NB4 (cell line): ENCODE measurements around the gene GRID1.

ENCODE experiments used
- POLR2A ChIP-seq: IDR thresholded peaks from 2 replicates; pipeline ENCODE4 v1.6.1; 2011; ENCODE audit warnings: mild to moderate bottlenecking; ENCODE audit not compliant: insufficient read length; ENCODE audit errors: extremely low read depth
- TF ChIP-seq, protein P1 (sequence below): IDR thresholded peaks from one replicate; pipeline ENCODE4 v1.5.1; 2012; ENCODE audit warnings: low read depth, low read length
- TF ChIP-seq, protein P2 (sequence below): IDR thresholded peaks from 2 replicates; pipeline ENCODE4 v1.6.1; 2011; ENCODE audit warnings: low read depth, low read length

DNA sequence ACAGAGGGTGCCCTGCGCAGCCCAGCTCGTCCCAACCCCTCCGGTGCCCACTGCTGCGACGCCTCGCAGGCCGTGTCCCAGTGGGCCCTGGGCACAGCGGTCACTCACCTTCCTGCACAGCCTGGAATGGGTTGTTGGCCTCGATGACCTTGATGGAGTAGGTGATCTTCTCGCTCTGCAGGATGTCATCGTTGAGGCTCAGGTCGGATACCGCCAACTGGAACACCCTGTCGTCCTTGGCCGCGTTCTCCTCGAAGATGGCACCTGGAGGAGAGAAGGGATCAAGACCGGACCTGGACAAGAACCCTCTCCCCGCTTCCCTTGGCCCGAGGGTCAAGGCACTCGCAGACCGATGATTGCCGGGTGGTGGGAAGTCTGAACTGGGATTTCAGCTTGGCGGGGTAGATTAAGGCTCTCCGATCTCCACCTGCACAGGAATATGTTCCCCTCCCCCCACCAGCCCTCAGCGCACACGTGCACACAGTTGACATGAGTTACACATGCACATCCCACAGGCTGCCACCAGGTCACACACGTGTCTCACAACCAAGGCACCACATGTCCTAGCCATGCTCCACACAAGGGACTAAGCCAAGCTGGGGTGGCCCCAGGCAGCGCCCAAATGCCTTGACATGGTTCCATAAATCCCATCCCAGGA lies 2.6 kb downstream of the GRID1 start:
- TF ChIP-seq, protein P1, sequence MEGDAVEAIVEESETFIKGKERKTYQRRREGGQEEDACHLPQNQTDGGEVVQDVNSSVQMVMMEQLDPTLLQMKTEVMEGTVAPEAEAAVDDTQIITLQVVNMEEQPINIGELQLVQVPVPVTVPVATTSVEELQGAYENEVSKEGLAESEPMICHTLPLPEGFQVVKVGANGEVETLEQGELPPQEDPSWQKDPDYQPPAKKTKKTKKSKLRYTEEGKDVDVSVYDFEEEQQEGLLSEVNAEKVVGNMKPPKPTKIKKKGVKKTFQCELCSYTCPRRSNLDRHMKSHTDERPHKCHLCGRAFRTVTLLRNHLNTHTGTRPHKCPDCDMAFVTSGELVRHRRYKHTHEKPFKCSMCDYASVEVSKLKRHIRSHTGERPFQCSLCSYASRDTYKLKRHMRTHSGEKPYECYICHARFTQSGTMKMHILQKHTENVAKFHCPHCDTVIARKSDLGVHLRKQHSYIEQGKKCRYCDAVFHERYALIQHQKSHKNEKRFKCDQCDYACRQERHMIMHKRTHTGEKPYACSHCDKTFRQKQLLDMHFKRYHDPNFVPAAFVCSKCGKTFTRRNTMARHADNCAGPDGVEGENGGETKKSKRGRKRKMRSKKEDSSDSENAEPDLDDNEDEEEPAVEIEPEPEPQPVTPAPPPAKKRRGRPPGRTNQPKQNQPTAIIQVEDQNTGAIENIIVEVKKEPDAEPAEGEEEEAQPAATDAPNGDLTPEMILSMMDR = no peak
- no peak for TF ChIP-seq POLR2A
- TF ChIP-seq, protein P2, sequence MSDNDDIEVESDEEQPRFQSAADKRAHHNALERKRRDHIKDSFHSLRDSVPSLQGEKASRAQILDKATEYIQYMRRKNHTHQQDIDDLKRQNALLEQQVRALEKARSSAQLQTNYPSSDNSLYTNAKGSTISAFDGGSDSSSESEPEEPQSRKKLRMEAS = peak; percentile 65
